Sigmoid colon (tissue), 7 donors: ENCODE measurements around the gene GLG1. TPM values are rescaled to one million over a fixed set of nuclear protein-coding genes. Genes with fewer than 3 reads are reported as not detected.

Source experiments
- DNase-seq: peaks from one replicate; pipeline ENCODE4 v3.0.0-alpha.2; 2019
- H3K27ac ChIP-seq, 4 donors: fragments of 200-600 bp; sonication (generic); one replicate each; pipeline ENCODE4 v1.5.1; 2016 to 2019; ENCODE audit warnings: mild to moderate bottlenecking in 1 of 4
- H3K27me3 ChIP-seq, 3 donors: fragments of 200-600 bp; sonication (generic); one replicate each; pipeline ENCODE4 v1.5.1; 2019; ENCODE audit warnings: mild to moderate bottlenecking in 1 of 3
- H3K36me3 ChIP-seq, 4 donors: fragments of 200-600 bp; sonication (generic); one replicate each; pipeline ENCODE4 v1.5.1; 2016 to 2019
- H3K4me1 ChIP-seq, 4 donors: fragments of 200-600 bp; sonication (generic); one replicate each; pipeline ENCODE4 v1.5.1; 2017 to 2019
- H3K4me3 ChIP-seq, 4 donors: fragments of 200-600 bp; sonication (generic); one replicate each; pipeline ENCODE4 v1.5.1; 2017 to 2019; ENCODE audit warnings: mild to moderate bottlenecking in 2 of 4, moderate library complexity in 1 of 4
- H3K9me3 ChIP-seq, 4 donors: fragments of 200-600 bp in 3 of 4; sonication (generic) in 3 of 4; one replicate each; pipeline versions ENCODE4 v1.5.1 to v1.6.1; 2013 to 2019
- CTCF ChIP-seq, 4 experiments: fragments of 450-650 bp in 3 of 4; fragments of 200-600 bp in 1 of 4; IDR thresholded peaks; one replicate each; pipeline ENCODE4 v1.5.1; 2016 to 2019; ENCODE audit warnings: antibody characterized with exemption in 4 of 4, mild to moderate bottlenecking in 3 of 4, moderate library complexity in 2 of 4
- EP300 ChIP-seq, 4 donors: sonication (generic); formaldehyde crosslinking; IDR thresholded peaks; one replicate each; pipeline ENCODE4 v1.6.1; 2017; ENCODE audit warnings: antibody characterized with exemption in 4 of 4
- POLR2A ChIP-seq, 2 donors: fragments of 450-650 bp; IDR thresholded peaks; one replicate each; pipeline ENCODE4 v1.6.1; 2016; ENCODE audit warnings: antibody characterized with exemption in 2 of 2, mild to moderate bottlenecking in 2 of 2, moderate library complexity in 2 of 2
- POLR2AphosphoS5 ChIP-seq, 4 donors: sonication (generic); formaldehyde crosslinking; IDR thresholded peaks; one replicate each; pipeline ENCODE4 v1.6.1; 2017; ENCODE audit warnings: antibody characterized with exemption in 4 of 4
- WGBS, 2 donors: extraction: QIAGEN DNeasy Blood & Tissue Kit; methylation state at CpG; one replicate each; pipeline ENCODE4 v1.1.7; 2013; 5-methylcytosine and 5-hydroxymethylcytosine counted together
- intact Hi-C: fragments of 100-400 bp; cut with DNase I; formaldehyde crosslinking; loops from one replicate; pipeline ENCODE4 v1.15.1; 2023
- polyA plus RNA-seq, 3 donors: library from polyadenylated mRNA; stranded (reverse); fragments of 200-250 nt; gene quantifications; one replicate each; pipeline ENCODE4 v1.2.3, GENCODE V29; 2013
- total RNA-seq, 4 donors: library from RNA; depleted of rRNA; stranded (reverse); fragments of >200 nt; gene quantifications; one replicate each; pipeline ENCODE4 v1.1.0, GENCODE V29; 2016
- donor health status: healthy with polysubstance abuse.
- donor health status: Bipolar disorder and iron deficiency.
- donor health status: healthy.

The GLG1 gene
- total and polyA plus RNA-seq, 7 donors = 4.2 to 138 (median 78.7) TPM

- H3K36me3 ChIP-seq = peaks cover 29 to 91% (median 51%) of the 10 kb centered on the region in 4 donors
- TF ChIP-seq POLR2AphosphoS5 (IDR thresholded peaks at IDR 0.05) = no peak
- no peak for TF ChIP-seq EP300 (IDR thresholded peaks at IDR 0.05)
- no peak for TF ChIP-seq POLR2A (IDR thresholded peaks at IDR 0.05)
- no peak for TF ChIP-seq CTCF (IDR thresholded peaks at IDR 0.05)
- WGBS, 2 donors = 77 to 78% methylated on average over 6 of the region's 6 CpGs
- no peak overlapping the region for H3K4me3 ChIP-seq
- no peaks in the 10 kb centered on the region for H3K9me3 ChIP-seq
- no peaks in the 10 kb centered on the region for H3K27me3 ChIP-seq
- H3K27ac ChIP-seq = no peak overlapping the region
- intact Hi-C loops = no loop called here
- no peak for DNase-seq
- peaks cover 0 to 15% (median 6%) of the 10 kb centered on the region in 4 donors for H3K4me1 ChIP-seq
Measured at GRCh38 chr16:74465851-74466685, 140.8 kb downstream of the GLG1 start.

- DNase-seq = no peak
- Histone ChIP-seq H3K36me3 (peaks cover 25 to 84% (median 45%) of the 10 kb centered on the region in 4 donors), H3K27ac (no peak overlapping the region), H3K27me3 (no peaks in the 10 kb centered on the region), H3K9me3 (no peaks in the 10 kb centered on the region), H3K4me3 (no peak overlapping the region), H3K4me1 (peaks cover 0 to 15% (median 6%) of the 10 kb centered on the region in 4 donors)
- TF ChIP-seq EP300 (IDR thresholded peaks at IDR 0.05) (no peak), POLR2A (IDR thresholded peaks at IDR 0.05) (no peak), CTCF (IDR thresholded peaks at IDR 0.05) (no peak), POLR2AphosphoS5 (IDR thresholded peaks at IDR 0.05) (no peak)
- 89 to 94% methylated on average over 7 of the region's 7 CpGs for WGBS, 2 donors
- intact Hi-C loops = no loop called here
Measured at GRCh38 chr16:74465281-74465680, 141.6 kb downstream of the GLG1 start.

GRCh38 chr16:74463888-74464287 lies 143.0 kb downstream of the GLG1 start:
- H3K9me3 ChIP-seq = no peaks in the 10 kb centered on the region
- peaks cover 21 to 81% (median 37%) of the 10 kb centered on the region in 4 donors for H3K36me3 ChIP-seq
- no peaks in the 10 kb centered on the region for H3K27me3 ChIP-seq
- H3K4me3 ChIP-seq = no peak overlapping the region
- H3K27ac ChIP-seq = no peak overlapping the region
- no peak for DNase-seq
- peaks cover 0 to 15% (median 6%) of the 10 kb centered on the region in 4 donors for H3K4me1 ChIP-seq
- intact Hi-C loops = loop anchor here (5.0 kb wide), 1 partner anchor 143 kb away; the partner anchor contains the start of gene GLG1
- WGBS, 2 donors = 88 to 96% methylated on average over 2 of the region's 2 CpGs
- TF ChIP-seq EP300 (IDR thresholded peaks at IDR 0.05) (no peak), POLR2A (IDR thresholded peaks at IDR 0.05) (no peak), POLR2AphosphoS5 (IDR thresholded peaks at IDR 0.05) (no peak), CTCF (IDR thresholded peaks at IDR 0.05) (no peak)

- 96 to 97% methylated on average over 4 of the region's 4 CpGs for WGBS, 2 donors
- peaks cover 17 to 81% (median 35%) of the 10 kb centered on the region in 4 donors for H3K36me3 ChIP-seq
Measured at GRCh38 chr16:74462361-74462760, 144.6 kb downstream of the GLG1 start.

More at GRCh38 chr16:74462361-74462760, 144.6 kb downstream of the GLG1 start:
- no peak for TF ChIP-seq CTCF (IDR thresholded peaks at IDR 0.05)
- TF ChIP-seq POLR2A (IDR thresholded peaks at IDR 0.05) = no peak
- no peak for TF ChIP-seq POLR2AphosphoS5 (IDR thresholded peaks at IDR 0.05)
- no peak for TF ChIP-seq EP300 (IDR thresholded peaks at IDR 0.05)
- Histone ChIP-seq H3K27ac (peak overlapping the region in 3 of 4 donors; percentile 37 to 67 (median 62)), H3K9me3 (no peaks in the 10 kb centered on the region), H3K4me1 (peaks cover 0 to 15% (median 6%) of the 10 kb centered on the region in 4 donors), H3K27me3 (no peaks in the 10 kb centered on the region), H3K4me3 (no peak overlapping the region)
- intact Hi-C loops = loop anchor here (5.0 kb wide), 1 partner anchor 145 kb away; the partner anchor contains the start of gene GLG1
- no peak for DNase-seq
